ES-I3 (cell line): ENCODE results near the gene INIP.
"Not testable (repeated sequence)": the region's sequence is repeated elsewhere in the genome, so short reads cannot be mapped to it uniquely, and the experiment has no call there.

Experiments used
- H3K36me3 ChIP-seq: 2 replicates; pipeline ENCODE4 v1.6.1; 2013; ENCODE audit warnings: mild to moderate bottlenecking, low read length, control low read depth, moderate library complexity; ENCODE audit not compliant: insufficient read depth
- H3K4me1 ChIP-seq: 2 replicates; pipeline ENCODE4 v1.6.1; 2013; ENCODE audit warnings: mild to moderate bottlenecking, control low read depth, low read length; ENCODE audit not compliant: insufficient read depth
- H3K9ac ChIP-seq: 2 replicates; pipeline ENCODE4 v1.6.1; 2013; ENCODE audit warnings: low read depth, mild to moderate bottlenecking, low read length, moderate library complexity
- H3K9me3 ChIP-seq: 2 replicates; pipeline ENCODE4 v1.6.1; 2013; ENCODE audit warnings: mild to moderate bottlenecking, low read length, moderate library complexity; ENCODE audit not compliant: control insufficient read depth, insufficient read depth

INIP gene

GRCh38 chr9:112719696-112720095 lies 1.8 kb upstream of the INIP start:
- no peak overlapping the region for H3K9ac ChIP-seq
- H3K4me1 ChIP-seq: no peaks in the 10 kb centered on the region
- H3K36me3 ChIP-seq: no peaks in the 10 kb centered on the region
- H3K9me3 ChIP-seq: no peaks in the 10 kb centered on the region

DNA sequence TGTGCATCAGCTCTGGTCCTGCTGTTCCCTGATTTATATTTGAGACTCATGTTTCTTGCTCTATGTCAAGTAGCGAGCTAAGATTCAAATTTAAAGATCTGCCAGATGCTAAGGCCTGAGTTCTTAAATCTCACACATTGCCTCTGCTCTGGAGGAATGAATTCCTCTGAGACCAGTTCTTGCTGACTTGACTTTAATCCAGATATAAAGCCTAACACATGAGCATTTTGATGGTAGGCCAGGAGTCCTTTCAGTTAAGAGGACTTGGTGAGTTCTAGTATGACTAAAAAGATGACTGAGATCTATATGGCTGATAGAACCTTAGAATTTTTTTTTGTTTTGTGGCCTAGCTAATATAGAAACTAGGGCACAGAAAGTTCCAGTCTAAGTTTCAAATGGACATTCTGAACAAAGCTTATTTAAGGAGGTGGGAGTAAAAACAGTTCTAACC lies 1.3 kb upstream of the INIP start:
- Histone ChIP-seq H3K9me3 (no peaks in the 10 kb centered on the region), H3K9ac (no peak overlapping the region), H3K36me3 (no peaks in the 10 kb centered on the region), H3K4me1 (no peaks in the 10 kb centered on the region)

DNA sequence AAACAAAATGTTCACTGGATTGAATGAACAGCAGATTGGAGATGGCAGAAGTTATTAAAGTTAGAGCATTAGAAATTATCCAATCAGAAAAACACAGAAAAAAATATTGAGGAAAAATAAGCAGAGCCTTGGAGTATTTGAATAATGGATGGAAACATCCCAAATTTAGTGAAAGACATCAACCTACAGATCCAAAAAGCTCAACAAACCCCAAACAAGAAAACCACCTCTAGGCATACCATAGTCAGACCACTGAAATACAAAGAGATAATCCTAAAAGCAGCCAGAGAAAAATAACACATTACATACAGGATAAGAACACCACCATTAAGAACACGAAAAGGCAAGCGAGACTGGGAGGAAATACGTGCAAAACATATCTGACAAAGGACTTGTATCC lies 5.2 kb downstream of the INIP start:
- H3K9me3 ChIP-seq: no peaks in the 10 kb centered on the region

DNA sequence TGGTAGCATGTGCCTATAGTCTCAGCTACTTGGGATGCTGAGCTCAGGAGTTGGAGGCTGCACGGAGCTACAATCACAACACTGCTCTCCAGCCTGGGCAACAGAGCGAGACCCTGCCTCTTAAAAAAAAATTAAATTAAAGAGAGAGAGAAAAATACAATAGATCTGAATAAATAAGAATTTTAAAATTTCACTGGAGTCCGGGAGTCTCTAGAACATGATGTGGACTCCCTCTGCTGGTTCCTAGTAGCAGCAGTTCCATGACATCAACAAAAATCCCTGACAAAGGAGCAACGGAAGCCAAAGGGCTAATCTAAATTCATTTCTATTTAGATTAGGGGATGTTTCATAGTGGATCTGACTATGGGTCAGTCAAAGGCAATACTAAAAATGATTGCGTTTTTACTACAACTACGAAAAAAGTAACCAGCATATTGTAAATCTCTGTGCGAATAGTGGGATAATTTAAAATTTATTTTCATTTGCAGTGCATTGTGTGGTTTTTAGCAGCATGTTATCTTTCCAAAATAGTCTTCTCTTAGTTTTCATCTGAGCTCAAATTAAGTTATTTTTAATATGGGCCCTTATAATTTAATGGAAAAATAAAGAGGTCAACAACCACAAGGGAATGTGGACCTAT lies 6.7 kb downstream of the INIP start:
- Histone ChIP-seq H3K9me3 (no peaks in the 10 kb centered on the region), H3K36me3 (no peaks in the 10 kb centered on the region), H3K9ac (no peak overlapping the region), H3K4me1 (no peaks in the 10 kb centered on the region)

More for the DNA sequence above, 5.2 kb downstream of the INIP start:
- no peaks in the 10 kb centered on the region for H3K4me1 ChIP-seq
- H3K9ac ChIP-seq: no peak overlapping the region
- H3K36me3 ChIP-seq: no peaks in the 10 kb centered on the region

- Histone ChIP-seq H3K9ac (no peak overlapping the region), H3K9me3 (no peaks in the 10 kb centered on the region), H3K36me3 (no peaks in the 10 kb centered on the region), H3K4me1 (no peaks in the 10 kb centered on the region)
Observed at GRCh38 chr9:112705768-112706427, 12.0 kb downstream of the INIP start.

- Histone ChIP-seq H3K9me3 (no peaks in the 10 kb centered on the region), H3K4me1 (no peaks in the 10 kb centered on the region), H3K36me3 (no peaks in the 10 kb centered on the region; the same call in 1 of the 2 replicates), H3K9ac (no peak overlapping the region)
Observed at GRCh38 chr9:112703304-112703703, 14.6 kb downstream of the INIP start.

GRCh38 chr9:112700085-112700484 lies 17.8 kb downstream of the INIP start:
- Histone ChIP-seq H3K4me1 (no peaks in the 10 kb centered on the region), H3K9me3 (no peaks in the 10 kb centered on the region), H3K36me3 (peaks cover 3% of the 10 kb centered on the region; the same call in 1 of the 2 replicates), H3K9ac (no peak overlapping the region)

- H3K9me3 ChIP-seq: no peaks in the 10 kb centered on the region
- H3K4me1 ChIP-seq: no peaks in the 10 kb centered on the region
- peaks cover 3% of the 10 kb centered on the region; the same call in 1 of the 2 replicates for H3K36me3 ChIP-seq
- H3K9ac ChIP-seq: no peak overlapping the region
Observed at GRCh38 chr9:112699230-112699629, 18.7 kb downstream of the INIP start.

- no peaks in the 10 kb centered on the region for H3K9me3 ChIP-seq
- H3K9ac ChIP-seq: no peak overlapping the region
- H3K36me3 ChIP-seq: peaks cover 3% of the 10 kb centered on the region; the same call in 1 of the 2 replicates
- H3K4me1 ChIP-seq: no peaks in the 10 kb centered on the region
Observed at GRCh38 chr9:112696461-112696860, 21.5 kb downstream of the INIP start.

DNA sequence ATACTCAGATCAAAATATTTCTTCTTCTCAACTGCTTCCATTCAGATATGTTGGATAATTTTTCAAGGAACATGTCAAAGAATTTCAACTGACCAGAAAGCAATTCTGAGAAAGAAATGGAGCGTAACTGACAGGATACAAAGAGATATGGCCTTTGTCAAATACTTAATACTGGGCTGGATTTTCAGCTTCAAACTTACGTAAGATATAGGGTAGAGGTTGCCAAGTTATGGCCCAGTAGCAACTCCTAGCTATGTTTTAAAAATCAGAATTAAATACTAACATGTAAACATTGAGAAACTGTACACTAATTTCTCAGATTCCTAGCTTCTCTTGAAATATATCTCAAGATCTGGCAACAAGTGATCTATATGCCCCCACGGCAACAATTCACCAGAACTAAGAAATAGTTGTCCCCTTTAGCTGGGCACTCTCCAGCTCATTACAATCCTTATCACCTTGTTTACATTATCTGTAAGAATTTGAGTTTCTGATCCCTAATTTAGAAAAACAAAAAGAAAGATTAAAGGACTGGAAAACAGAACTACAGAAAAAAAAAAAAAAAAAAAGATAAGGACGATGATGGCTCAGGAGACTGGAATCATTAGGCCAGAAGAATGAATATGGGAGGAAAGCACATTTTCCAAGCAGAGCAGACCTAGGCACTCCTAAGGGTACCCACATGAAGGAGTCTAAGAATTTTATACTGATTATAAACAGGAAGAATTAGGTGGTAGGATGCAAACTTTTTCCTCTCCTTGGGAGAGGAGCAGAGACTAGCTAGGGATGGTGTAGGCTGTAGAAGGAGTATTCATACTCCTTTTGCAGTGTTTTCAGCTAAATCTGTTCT lies 23.0 kb downstream of the INIP start:
- H3K36me3 ChIP-seq: peaks cover 7% of the 10 kb centered on the region; the same call in 1 of the 2 replicates

GRCh38 chr9:112689161-112689740 lies 28.7 kb downstream of the INIP start:
- peaks cover 8% of the 10 kb centered on the region for H3K36me3 ChIP-seq
- H3K9ac ChIP-seq: no peak overlapping the region
- H3K4me1 ChIP-seq: no peaks in the 10 kb centered on the region
- no peaks in the 10 kb centered on the region for H3K9me3 ChIP-seq

More for the DNA sequence above, 23.0 kb downstream of the INIP start:
- Histone ChIP-seq H3K9me3 (no peaks in the 10 kb centered on the region), H3K9ac (no peak overlapping the region), H3K4me1 (no peaks in the 10 kb centered on the region)

GRCh38 chr9:112680731-112681402 lies 37.0 kb downstream of the INIP start:
- Histone ChIP-seq H3K36me3 (0 out of 2 replicates have a peak, but pooled peaks cover 2% of the 10 kb centered on the region), H3K9me3 (peaks cover 6% of the 10 kb centered on the region; the same call in 1 of the 2 replicates), H3K4me1 (peaks cover 8% of the 10 kb centered on the region; the same call in 1 of the 2 replicates), H3K9ac (no peak overlapping the region)

DNA sequence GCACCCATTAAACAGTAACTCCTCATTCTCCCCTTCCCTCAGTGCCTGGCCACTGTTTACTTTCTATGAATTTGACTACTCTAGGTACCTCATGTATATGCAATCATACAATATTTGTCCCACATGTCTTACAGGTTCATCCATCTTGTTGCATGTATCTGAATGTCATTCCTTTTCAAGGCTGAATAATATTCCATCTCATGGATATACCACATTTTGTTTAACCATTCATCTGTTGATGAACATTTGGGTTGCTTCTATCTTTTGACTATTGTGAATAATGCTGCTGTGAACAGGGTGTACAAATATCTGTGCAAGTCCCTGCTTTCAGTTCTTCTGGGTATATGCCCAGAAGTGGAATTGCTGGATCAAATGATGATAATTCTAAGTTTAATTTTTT lies 40.9 kb downstream of the INIP start:
- no peak overlapping the region for H3K9ac ChIP-seq
- H3K9me3 ChIP-seq: peaks cover 6% of the 10 kb centered on the region; the same call in 1 of the 2 replicates
- 0 out of 2 replicates have a peak, but pooled peaks cover 2% of the 10 kb centered on the region for H3K36me3 ChIP-seq
- H3K4me1 ChIP-seq: peaks cover 8% of the 10 kb centered on the region; the same call in 1 of the 2 replicates

DNA sequence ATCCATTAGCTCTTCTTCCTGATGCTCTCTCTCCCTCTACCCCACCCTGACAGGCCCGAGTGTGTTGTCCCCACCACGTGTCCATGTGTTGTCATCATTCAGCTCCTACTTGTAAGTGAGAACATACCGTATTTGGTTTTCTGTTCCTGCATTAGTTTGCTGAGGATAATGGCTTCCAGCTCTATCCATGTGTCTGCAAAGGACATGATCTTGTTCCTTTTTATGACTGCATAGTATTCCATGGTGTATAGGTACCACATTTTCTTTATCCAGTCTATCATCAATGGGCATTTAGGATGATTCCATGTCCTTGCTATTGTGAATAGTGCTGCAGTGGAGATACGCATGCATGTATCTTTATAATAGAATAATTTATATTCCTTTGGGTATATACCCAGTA lies 44.7 kb downstream of the INIP start:
- H3K36me3 ChIP-seq, H3K4me1 ChIP-seq, H3K9me3 ChIP-seq, H3K9ac ChIP-seq: not testable (repeated sequence)
